Lung (tissue), 12 donors: ENCODE results near the gene CLP1. TPM values are rescaled to one million over a fixed set of nuclear protein-coding genes. Genes with fewer than 3 reads are reported as not detected.

Source experiments
- ATAC-seq: fragments of 200-7000 bp; cut with Tn5 transposase; one replicate; pipeline ENCODE4 v1.9.1; 2020; ENCODE audit warnings: moderate number of reproducible peaks; ENCODE audit not compliant: insufficient read depth, low FRiP score
- DNase-seq, 3 donors: peaks; one replicate each; pipeline ENCODE4 v3.0.0-alpha.2; 2013 to 2017
- H3K27ac ChIP-seq, 2 donors: one replicate each; pipeline ENCODE4 v1.5.1; 2013; ENCODE audit warnings: mild to moderate bottlenecking in 2 of 2, moderate library complexity in 2 of 2, control low read depth in 1 of 2, inconsistent platforms in 1 of 2, low read depth in 1 of 2, low read length in 1 of 2
- H3K27me3 ChIP-seq, 3 donors: one replicate each; pipeline ENCODE4 v1.5.1; 2013; ENCODE audit warnings: low read length in 2 of 3; ENCODE audit not compliant: control insufficient read depth in 3 of 3, insufficient read depth in 3 of 3
- H3K36me3 ChIP-seq, 4 donors: one replicate each; pipeline ENCODE4 v1.5.1; 2013; ENCODE audit warnings: low read length in 4 of 4, mild to moderate bottlenecking in 1 of 4, moderate library complexity in 1 of 4; ENCODE audit not compliant: control insufficient read depth in 4 of 4, insufficient read depth in 4 of 4
- H3K4me1 ChIP-seq, 5 donors: one replicate each; pipeline ENCODE4 v1.5.1; 2013; ENCODE audit warnings: low read length in 5 of 5, mild to moderate bottlenecking in 2 of 5, moderate library complexity in 1 of 5; ENCODE audit not compliant: control insufficient read depth in 5 of 5, insufficient read depth in 5 of 5
- H3K4me3 ChIP-seq: one replicate; pipeline ENCODE4 v1.5.1; 2013; ENCODE audit warnings: mild to moderate bottlenecking, control low read depth, moderate library complexity
- H3K9ac ChIP-seq, 2 donors: one replicate each; pipeline ENCODE4 v1.5.1; 2013; ENCODE audit warnings: low read length in 2 of 2, control low read depth in 1 of 2; ENCODE audit not compliant: insufficient read depth in 1 of 2
- H3K9me3 ChIP-seq, 4 donors: one replicate each; pipeline ENCODE4 v1.5.1; 2013; ENCODE audit warnings: low read length in 3 of 4, mild to moderate bottlenecking in 1 of 4, moderate library complexity in 1 of 4; ENCODE audit not compliant: control insufficient read depth in 4 of 4, insufficient read depth in 3 of 4
- CTCF ChIP-seq: IDR thresholded peaks from 2 replicates; pipeline ENCODE4 v1.5.1; 2012; ENCODE audit warnings: mild to moderate bottlenecking; ENCODE audit errors: control extremely low read depth, extremely low read depth
- WGBS, 2 donors: extraction: QIAGEN DNeasy Blood & Tissue Kit; methylation state at CpG; one replicate each; pipeline ENCODE4 v1.1.7; 2013; 5-methylcytosine and 5-hydroxymethylcytosine counted together
- polyA plus RNA-seq, 2 donors: library from polyadenylated mRNA; stranded (reverse); fragments of 200-250 nt; gene quantifications; one replicate each; pipeline ENCODE4 v1.2.1, GENCODE V29; 2013
- total RNA-seq, 2 donors: library from RNA; depleted of rRNA in 1 of 2; stranded (reverse); fragments of >200 nt in 1 of 2; gene quantifications; one replicate each; pipeline ENCODE4 v1.2.1, GENCODE V29; 2014 to 2021
- donor health status: control.
- donor health status: control.
- donor health status: Bipolar disorder and iron deficiency.
- donor health status: healthy.
- donor health status: DM: yes; HTN: yes; CAD: no.

CLP1 gene
- total and polyA plus RNA-seq, 4 donors = 6.5 to 16.6 (median 9.7) TPM

GRCh38 chr11:57630171-57630570, 27.4 kb upstream of the CLP1 start:
- ATAC-seq (no peak), DNase-seq (peak in 2 of 3 donors; percentile 26 to 44)
- Histone ChIP-seq H3K4me1 (peaks cover 0 to 3% (median 0%) of the 10 kb centered on the region in 5 donors), H3K27me3 (no peaks in the 10 kb centered on the region), H3K27ac (no peak overlapping the region), H3K36me3 (peaks cover 0 to 1% (median 0%) of the 10 kb centered on the region in 4 donors), H3K9me3 (peaks cover 0 to 2% (median 0%) of the 10 kb centered on the region in 4 donors), H3K4me3 (no peak overlapping the region), H3K9ac (no peak overlapping the region)
- TF ChIP-seq CTCF = no peak
- WGBS, 2 donors = 50 to 55% methylated on average over 2 of the region's 2 CpGs

- no peak overlapping the region for H3K4me3 ChIP-seq
- peaks cover 0 to 2% (median 0%) of the 10 kb centered on the region in 4 donors for H3K9me3 ChIP-seq
- H3K27me3 ChIP-seq = no peaks in the 10 kb centered on the region
- H3K9ac ChIP-seq = no peak overlapping the region
- peak in 1 of 3 donors; percentile 20 for DNase-seq
- no peak for ATAC-seq
- 51 to 53% methylated on average over 5 of the region's 5 CpGs for WGBS, 2 donors
- no peak for TF ChIP-seq CTCF
- peaks cover 0 to 1% (median 0%) of the 10 kb centered on the region in 4 donors for H3K36me3 ChIP-seq
- peaks cover 0 to 3% (median 0%) of the 10 kb centered on the region in 5 donors for H3K4me1 ChIP-seq
- H3K27ac ChIP-seq = no peak overlapping the region
Measured at GRCh38 chr11:57632116-57632515, 25.4 kb upstream of the CLP1 start.

- no peak for ATAC-seq
- DNase-seq = peak; percentile 48 to 76 (median 63)
- H3K4me3 ChIP-seq = no peak overlapping the region
- H3K9me3 ChIP-seq = peaks cover 0 to 2% (median 0%) of the 10 kb centered on the region in 4 donors
- H3K36me3 ChIP-seq = peaks cover 0 to 2% (median under 1%) of the 10 kb centered on the region in 4 donors
- no peaks in the 10 kb centered on the region for H3K27me3 ChIP-seq
- 80 to 89% methylated on average over 6 of the region's 6 CpGs for WGBS, 2 donors
- no peak overlapping the region for H3K9ac ChIP-seq
- H3K4me1 ChIP-seq = peaks cover 0 to 10% (median 2%) of the 10 kb centered on the region in 5 donors
- TF ChIP-seq CTCF = no peak
- no peak overlapping the region for H3K27ac ChIP-seq
Measured at GRCh38 chr11:57633394-57634070, 24.0 kb upstream of the CLP1 start.
